Measurements from ENCODE around the gene FOXL1.

GRCh38 chr16:86533767-86534351, 44.5 kb upstream of the FOXL1 start:
- TF ChIP-seq CTCF (IDR thresholded peaks at IDR 0.05; ENCODE audit: low read depth, low read length, poor library complexity, severe bottlenecking) (no peak), EZH2phosphoT487 (IDR thresholded peaks at IDR 0.05; ENCODE audit: borderline replicate concordance, low read length) (no peak)
